GM23338 (cell line): ENCODE measurements around the gene CLSTN1.

Experiments
- CREB1 ChIP-seq: fragments of 250-450 bp; sonication (Bioruptor Pico); IDR thresholded peaks from 2 replicates; pipeline ENCODE4 v1.5.0; 2020; ENCODE audit warnings: low read depth, mild to moderate bottlenecking, moderate library complexity
- CTCF ChIP-seq, 2 experiments: fragments of 200-600 bp in 1 of 2; sonication (generic) in 1 of 2; conservative IDR thresholded peaks; 2 replicates each; pipeline versions ENCODE4 v1.5.1 to v1.6.1; 2016 to 2017; ENCODE audit warnings: antibody characterized with exemption in 2 of 2, low read depth in 2 of 2, mild to moderate bottlenecking in 2 of 2, moderate library complexity in 1 of 2
- EZH2 ChIP-seq: fragments of 200-600 bp; sonication (generic); IDR thresholded peaks from one replicate; pipeline ENCODE4 v1.8.0; 2017; ENCODE audit warnings: antibody characterized with exemption, mild to moderate bottlenecking, low read depth; ENCODE audit not compliant: unreplicated experiment
- POLR2AphosphoS5 ChIP-seq: IDR thresholded peaks from 2 replicates; pipeline ENCODE4 v1.6.1; 2016; ENCODE audit warnings: antibody characterized with exemption, low read depth

- TF ChIP-seq CTCF (conservative IDR thresholded peaks at IDR 0.05; ENCODE audit: low read depth in 2 of 2) (peak; percentile 46 to 69), EZH2 (no peak), POLR2AphosphoS5 (no peak), CREB1 (CRISPR knock-in tag) (peak; percentile 28; the same call in 1 of the 2 replicates)
These were observed 103.6 kb downstream of the CLSTN1 start for GRCh38 chr1:9719978-9720722.
